ENCODE data around the gene DIP2B. TPM values are rescaled to one million over a fixed set of nuclear protein-coding genes. Genes with fewer than 3 reads are reported as not detected.

DIP2B gene
- total and polyA plus RNA-seq, 2 donors from 2014 or later = 4.6 to 23.3 TPM

DNA sequence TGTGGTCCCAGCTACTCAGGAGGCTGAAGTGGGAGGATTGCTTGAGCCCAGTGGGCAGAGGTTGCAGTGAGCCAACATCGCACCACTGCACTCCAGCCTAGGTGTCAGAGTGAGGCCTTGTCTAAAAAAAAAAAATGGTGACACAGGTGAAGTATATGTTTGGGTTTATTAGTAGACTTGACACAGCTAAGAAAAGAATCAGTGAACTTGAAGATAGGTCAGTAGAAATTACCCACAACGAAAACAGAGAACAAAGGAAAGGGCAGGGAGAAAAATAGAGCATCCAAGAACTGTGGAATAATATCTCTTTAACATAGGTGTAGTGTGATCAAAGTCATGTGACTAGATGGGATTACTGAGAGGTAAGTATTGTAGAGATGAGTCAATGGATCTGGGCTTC is 282.8 kb downstream of the DIP2B start:
- DNase-seq (no peak), FAIRE-seq (no peak)
- Histone ChIP-seq H3K27ac (ENCODE audit: low read depth in 2 of 2, low read length in 2 of 2) (no peak overlapping the region), H3K36me3 (ENCODE audit: control insufficient read depth in 2 of 3, insufficient read depth in 3 of 3, low read length in 3 of 3) (no peaks in the 10 kb centered on the region), H3K4me1 (ENCODE audit: control insufficient read depth in 2 of 3, insufficient read depth in 2 of 3, low read depth in 1 of 3, low read length in 3 of 3) (no peaks in the 10 kb centered on the region), H3K9ac (ENCODE audit: low read length in 3 of 3) (no peak overlapping the region), H3K4me3 (ENCODE audit: low read length in 3 of 3) (no peak overlapping the region), H3K27me3 (ENCODE audit: control insufficient read depth, insufficient read depth, low read length) (no peaks in the 10 kb centered on the region), H3K9me3 (ENCODE audit: control insufficient read depth in 2 of 3, insufficient read depth in 1 of 3, low read length in 3 of 3) (no peaks in the 10 kb centered on the region)
- TF ChIP-seq CTCF (IDR thresholded peaks at IDR 0.05; ENCODE audit: borderline replicate concordance, extremely low read depth, insufficient read depth) = no peak
- intact Hi-C loops (cut with DNase I) = no loop called here

GRCh38 chr12:50788561-50788960 is 283.8 kb downstream of the DIP2B start:
- Histone ChIP-seq H3K4me3 (ENCODE audit: low read length in 3 of 3) (no peak overlapping the region), H3K36me3 (ENCODE audit: control insufficient read depth in 2 of 3, insufficient read depth in 3 of 3, low read length in 3 of 3) (no peaks in the 10 kb centered on the region), H3K9me3 (ENCODE audit: control insufficient read depth in 2 of 3, insufficient read depth in 1 of 3, low read length in 3 of 3) (no peaks in the 10 kb centered on the region), H3K4me1 (ENCODE audit: control insufficient read depth in 2 of 3, insufficient read depth in 2 of 3, low read depth in 1 of 3, low read length in 3 of 3) (no peaks in the 10 kb centered on the region), H3K9ac (ENCODE audit: low read length in 3 of 3) (no peak overlapping the region), H3K27me3 (ENCODE audit: control insufficient read depth, insufficient read depth, low read length) (no peaks in the 10 kb centered on the region), H3K27ac (ENCODE audit: low read depth in 2 of 2, low read length in 2 of 2) (no peak overlapping the region)
- TF ChIP-seq CTCF (IDR thresholded peaks at IDR 0.05; ENCODE audit: borderline replicate concordance, extremely low read depth, insufficient read depth) = no peak
- no peak for DNase-seq
- no peak for FAIRE-seq
- intact Hi-C loops (cut with DNase I) = no loop called here

- H3K9me3 ChIP-seq (ENCODE audit: control insufficient read depth in 2 of 3, insufficient read depth in 1 of 3, low read length in 3 of 3) = no peaks in the 10 kb centered on the region
- H3K4me1 ChIP-seq (ENCODE audit: control insufficient read depth in 2 of 3, insufficient read depth in 2 of 3, low read depth in 1 of 3, low read length in 3 of 3) = no peaks in the 10 kb centered on the region
- no peak for TF ChIP-seq CTCF (IDR thresholded peaks at IDR 0.05; ENCODE audit: borderline replicate concordance, extremely low read depth, insufficient read depth)
- H3K9ac ChIP-seq (ENCODE audit: low read length in 3 of 3) = no peak overlapping the region
- FAIRE-seq (no peak), DNase-seq (no peak)
- no peaks in the 10 kb centered on the region for H3K27me3 ChIP-seq (ENCODE audit: control insufficient read depth, insufficient read depth, low read length)
- no peak overlapping the region for H3K27ac ChIP-seq (ENCODE audit: low read depth in 2 of 2, low read length in 2 of 2)
- intact Hi-C loops (cut with DNase I) = no loop called here
- no peak overlapping the region for H3K4me3 ChIP-seq (ENCODE audit: low read length in 3 of 3)
- H3K36me3 ChIP-seq (ENCODE audit: control insufficient read depth in 2 of 3, insufficient read depth in 3 of 3, low read length in 3 of 3) = no peaks in the 10 kb centered on the region
These were observed 285.3 kb downstream of the DIP2B start for GRCh38 chr12:50790081-50790480.

Other genes starting within 250 kb of the DIP2B start
- gene LIMA1, start 221.5 kb upstream of the DIP2B start, total RNA-seq = 76.1 TPM
- 43.1 TPM for gene LIMA1, start 221.5 kb upstream of the DIP2B start, polyA plus RNA-seq (ENCODE audit: insufficient read depth, low read depth, low replicate concordance)
- gene FAM186A, start 108.4 kb upstream of the DIP2B start, total RNA-seq = not detected
- gene FAM186A, start 108.4 kb upstream of the DIP2B start, polyA plus RNA-seq (ENCODE audit: insufficient read depth, low read depth, low replicate concordance) = not detected
- 56.1 TPM for gene LARP4, start 104.1 kb upstream of the DIP2B start, total RNA-seq
- gene LARP4, start 104.1 kb upstream of the DIP2B start, polyA plus RNA-seq (ENCODE audit: insufficient read depth, low read depth, low replicate concordance) = 17.1 TPM